Activated CD8-positive, alpha-beta T cell treated with anti-CD3 and anti-CD28 coated beads, Interleukin-2, amount 10 ng/mL, durations not matched to agents 7 days and 5 days (primary cell): ENCODE measurements around the gene WDR1. TPM values are rescaled to one million over a fixed set of nuclear protein-coding genes. Genes with fewer than 3 reads are reported as not detected.

Experiments used
- ATAC-seq: fragments of 150-1000 bp; cut with Tn5 transposase; one replicate; pipeline ENCODE4 v1.10.0; 2021; ENCODE audit warnings: moderate library complexity
- CTCF ChIA-PET: fragments of 350-600 bp; sonication (Branson Sonifier 250); formaldehyde crosslinking; loops from one replicate; lab custom pipeline; 2021; ENCODE audit warnings: antibody characterized with exemption; lab: Charles Lee
- POLR2A ChIA-PET: fragments of 350-600 bp; sonication (Branson Sonifier 250); formaldehyde crosslinking; loops from one replicate; lab custom pipeline; 2021; ENCODE audit warnings: antibody characterized with exemption; lab: Charles Lee
- DNase-seq: peaks from one replicate; pipeline ENCODE4 v3.0.0-alpha.2; 2020
- H3K27ac Mint-ChIP-seq: one replicate; pipeline ENCODE4 v1.8.0; 2021; ENCODE audit warnings: mild to moderate bottlenecking, mixed read lengths
- H3K27me3 Mint-ChIP-seq: one replicate; pipeline ENCODE4 v1.8.0; 2021; ENCODE audit warnings: low read depth, mixed read lengths
- H3K36me3 Mint-ChIP-seq: one replicate; pipeline ENCODE4 v1.8.0; 2021; ENCODE audit warnings: low read depth, mixed read lengths
- H3K4me1 Mint-ChIP-seq: one replicate; pipeline ENCODE4 v1.8.0; 2021; ENCODE audit warnings: low read depth, mixed read lengths
- H3K4me3 Mint-ChIP-seq: one replicate; pipeline ENCODE4 v1.8.0; 2021; ENCODE audit warnings: mild to moderate bottlenecking, mixed read lengths
- H3K9me3 Mint-ChIP-seq: one replicate; pipeline ENCODE4 v1.8.0; 2022; ENCODE audit warnings: mixed read lengths; ENCODE audit not compliant: insufficient read depth
- total RNA-seq, 2 experiments: library from RNA; stranded (reverse); gene quantifications; one replicate each; pipeline ENCODE4 v1.2.3, GENCODE V29; 2021

WDR1 gene
- total RNA-seq, 2 experiments from 2014 or later: 516 to 550 TPM

- ChIA-PET CTCF (no interaction called here), POLR2A (no interaction called here)
- H3K4me1 Mint-ChIP-seq: peaks cover 52% of the 10 kb centered on the region
- no peak overlapping the region for H3K4me3 Mint-ChIP-seq
- no peaks in the 10 kb centered on the region for H3K27me3 Mint-ChIP-seq
- DNase-seq (no peak), ATAC-seq (no peak)
- no peaks in the 10 kb centered on the region for H3K9me3 Mint-ChIP-seq
- H3K27ac Mint-ChIP-seq: peak overlapping the region; percentile 43
- peaks cover 89% of the 10 kb centered on the region for H3K36me3 Mint-ChIP-seq
These were observed 25.9 kb downstream of the WDR1 start for GRCh38 chr4:10090467-10091250.

DNA sequence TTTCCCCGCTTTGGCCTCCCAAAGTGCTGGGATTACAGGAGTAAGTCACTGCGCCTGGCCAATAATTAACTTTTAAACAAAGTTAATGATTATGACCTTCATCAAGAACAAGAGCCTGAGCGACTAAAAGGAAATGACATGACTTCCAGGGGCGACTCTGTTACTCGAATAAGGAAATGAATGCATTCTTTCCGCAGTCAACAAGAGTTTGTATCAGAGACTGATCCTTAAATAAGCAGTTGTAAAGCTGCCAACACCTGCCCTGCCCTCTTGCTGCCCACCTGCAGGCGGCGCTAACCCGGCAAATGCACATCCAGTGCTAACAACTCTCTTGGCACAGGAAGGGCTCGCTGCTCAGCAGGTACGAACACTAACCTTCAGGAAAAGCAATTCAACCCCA is 27.3 kb downstream of the WDR1 start:
- no peaks in the 10 kb centered on the region for H3K27me3 Mint-ChIP-seq
- CTCF ChIA-PET: interaction anchor here (1.1 kb wide), 1 partner anchor 29 kb away, joined by 4 read pairs; no protein-coding TSS in a partner anchor
- POLR2A ChIA-PET: interaction anchor here (1.7 kb wide), 1 partner anchor 21 kb away, joined by 4 read pairs; no protein-coding TSS in a partner anchor
- ATAC-seq (no peak), DNase-seq (no peak)
- H3K27ac Mint-ChIP-seq: no peak overlapping the region
- H3K4me3 Mint-ChIP-seq: no peak overlapping the region
- H3K9me3 Mint-ChIP-seq: no peaks in the 10 kb centered on the region
- peaks cover 39% of the 10 kb centered on the region for H3K4me1 Mint-ChIP-seq
- peaks cover 88% of the 10 kb centered on the region for H3K36me3 Mint-ChIP-seq

DNA sequence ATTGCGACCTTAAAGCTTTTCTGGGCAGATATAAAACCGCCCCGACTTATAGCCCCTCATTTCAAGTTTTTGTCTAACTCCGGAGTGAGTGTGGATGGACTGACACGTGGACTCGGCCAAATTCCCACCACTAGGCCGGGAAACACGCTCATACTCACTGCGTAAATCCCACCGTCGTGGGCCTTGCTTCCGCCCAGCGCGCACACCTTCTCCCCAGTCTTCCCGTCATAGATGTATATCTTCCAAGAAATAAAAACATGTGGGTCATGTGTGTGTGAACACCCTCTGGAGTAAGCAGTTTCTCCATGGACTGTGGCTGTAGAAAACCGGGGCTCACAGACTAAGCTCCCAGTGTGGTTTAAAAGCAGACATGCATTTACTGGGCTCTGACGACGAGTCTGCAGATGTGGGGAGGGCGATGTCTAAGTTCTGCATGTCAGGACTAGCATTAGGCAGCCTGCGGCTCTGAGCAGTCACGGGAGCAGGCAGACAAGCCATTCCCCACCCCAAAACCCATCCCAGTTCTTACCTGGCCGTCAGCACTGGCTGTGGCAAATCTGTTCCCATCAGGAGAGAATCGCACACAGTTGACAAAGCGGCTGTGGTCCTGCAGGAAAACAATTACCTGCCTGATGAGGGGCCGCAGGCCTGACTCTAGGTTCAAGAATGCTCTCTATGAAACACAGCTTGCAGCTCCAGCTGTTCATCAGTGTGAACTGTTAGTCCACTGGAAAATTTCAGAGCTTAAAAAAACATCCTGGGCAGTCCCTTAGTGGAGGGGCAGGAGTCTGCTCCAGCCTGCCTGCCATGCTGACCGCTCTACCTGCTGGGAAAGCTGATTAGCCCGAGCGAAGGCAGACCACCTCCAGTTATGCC is 28.2 kb downstream of the WDR1 start:
- ChIA-PET POLR2A (interaction anchor here (0.5 to 1.7 kb wide), 3 partner anchors 14 to 28 kb away, joined by 3 to 4 read pairs (median 4); partner anchors contain the start of gene WDR1), CTCF (no interaction called here)
- no peak for ATAC-seq
- no peak overlapping the region for H3K4me3 Mint-ChIP-seq
- H3K27me3 Mint-ChIP-seq: no peaks in the 10 kb centered on the region
- no peak for DNase-seq
- H3K36me3 Mint-ChIP-seq: peaks cover 86% of the 10 kb centered on the region
- no peaks in the 10 kb centered on the region for H3K9me3 Mint-ChIP-seq
- no peak overlapping the region for H3K27ac Mint-ChIP-seq
- peaks cover 29% of the 10 kb centered on the region for H3K4me1 Mint-ChIP-seq

GRCh38 chr4:10087152-10087791 is 29.3 kb downstream of the WDR1 start:
- no peak for ATAC-seq

GRCh38 chr4:10086506-10087120 is 30.0 kb downstream of the WDR1 start:
- no peaks in the 10 kb centered on the region for H3K27me3 Mint-ChIP-seq
- ATAC-seq (no peak), DNase-seq (no peak)
- CTCF ChIA-PET: no interaction called here
- POLR2A ChIA-PET: no interaction called here
- H3K9me3 Mint-ChIP-seq: no peaks in the 10 kb centered on the region
- peaks cover 82% of the 10 kb centered on the region for H3K36me3 Mint-ChIP-seq
- H3K27ac Mint-ChIP-seq: no peak overlapping the region
- no peak overlapping the region for H3K4me3 Mint-ChIP-seq
- peaks cover 13% of the 10 kb centered on the region for H3K4me1 Mint-ChIP-seq

More at GRCh38 chr4:10087152-10087791, 29.3 kb downstream of the WDR1 start:
- POLR2A ChIA-PET: no interaction called here
- H3K4me3 Mint-ChIP-seq: no peak overlapping the region
- CTCF ChIA-PET: no interaction called here
- H3K27me3 Mint-ChIP-seq: no peaks in the 10 kb centered on the region
- no peaks in the 10 kb centered on the region for H3K9me3 Mint-ChIP-seq
- peaks cover 18% of the 10 kb centered on the region for H3K4me1 Mint-ChIP-seq
- no peak for DNase-seq
- H3K36me3 Mint-ChIP-seq: peaks cover 84% of the 10 kb centered on the region
- H3K27ac Mint-ChIP-seq: peak overlapping the region; percentile 30

DNA sequence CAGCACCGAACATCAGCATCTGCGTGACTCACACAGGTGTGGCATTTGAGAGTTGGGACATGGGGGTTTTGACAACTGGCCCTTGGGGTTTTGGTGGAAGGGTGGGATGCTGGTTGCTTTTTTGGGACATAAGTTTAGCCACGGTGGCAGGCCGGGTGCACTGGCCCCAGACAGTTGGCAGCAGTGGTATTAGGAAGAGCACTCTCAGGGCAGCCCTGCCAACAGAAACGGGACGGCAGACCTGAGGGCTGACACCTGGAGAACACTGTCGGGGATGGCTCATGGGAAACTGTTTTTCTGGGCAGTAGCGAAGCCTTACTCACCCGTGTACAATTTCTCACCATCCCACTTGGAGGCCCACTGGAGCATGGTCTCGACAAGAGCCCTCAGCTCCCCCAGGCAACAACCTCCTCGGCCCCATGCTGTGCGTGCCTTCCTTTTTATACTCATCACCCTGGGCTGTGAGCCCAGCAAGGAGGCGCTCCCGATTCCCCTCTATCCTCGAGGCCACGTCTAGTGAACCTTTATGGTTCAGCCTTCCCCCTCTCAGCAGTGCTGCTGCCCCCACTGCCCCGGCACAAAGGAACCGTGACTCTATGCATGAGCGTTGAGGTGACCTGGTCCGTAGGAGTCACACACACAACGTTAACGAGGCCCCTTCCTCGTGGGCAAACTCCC is 30.6 kb downstream of the WDR1 start:
- Mint-ChIP-seq H3K27ac (peak overlapping the region; percentile 22), H3K27me3 (no peaks in the 10 kb centered on the region), H3K4me1 (peaks cover 10% of the 10 kb centered on the region), H3K36me3 (peaks cover 82% of the 10 kb centered on the region), H3K4me3 (no peak overlapping the region), H3K9me3 (no peaks in the 10 kb centered on the region)
- ATAC-seq (no peak), DNase-seq (no peak)
- ChIA-PET CTCF (no interaction called here), POLR2A (no interaction called here)

DNA sequence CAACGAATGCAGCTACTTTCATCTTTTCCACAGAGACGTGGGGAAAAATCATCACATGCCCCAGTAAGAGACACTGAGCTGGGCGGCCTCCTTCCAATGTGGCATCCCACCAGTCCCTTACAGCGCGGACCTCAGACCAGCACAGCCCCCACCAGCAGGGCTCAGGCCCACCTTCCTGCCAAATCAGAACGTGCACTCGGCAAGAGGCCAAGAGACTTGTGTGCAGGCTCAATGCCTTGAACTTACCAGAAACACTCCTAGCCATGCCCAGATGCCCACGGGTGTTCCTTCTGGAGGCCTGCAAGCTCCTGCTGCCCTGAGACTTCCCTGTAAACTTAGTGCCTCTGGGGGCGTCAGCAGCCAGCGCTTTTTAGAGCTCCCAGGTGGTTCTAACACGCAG is 31.2 kb downstream of the WDR1 start:
- no peak overlapping the region for H3K4me3 Mint-ChIP-seq
- no peaks in the 10 kb centered on the region for H3K27me3 Mint-ChIP-seq
- ChIA-PET POLR2A (no interaction called here), CTCF (no interaction called here)
- ATAC-seq (no peak), DNase-seq (no peak)
- no peaks in the 10 kb centered on the region for H3K9me3 Mint-ChIP-seq
- H3K27ac Mint-ChIP-seq: no peak overlapping the region
- H3K36me3 Mint-ChIP-seq: peaks cover 81% of the 10 kb centered on the region
- peaks cover 4% of the 10 kb centered on the region for H3K4me1 Mint-ChIP-seq

DNA sequence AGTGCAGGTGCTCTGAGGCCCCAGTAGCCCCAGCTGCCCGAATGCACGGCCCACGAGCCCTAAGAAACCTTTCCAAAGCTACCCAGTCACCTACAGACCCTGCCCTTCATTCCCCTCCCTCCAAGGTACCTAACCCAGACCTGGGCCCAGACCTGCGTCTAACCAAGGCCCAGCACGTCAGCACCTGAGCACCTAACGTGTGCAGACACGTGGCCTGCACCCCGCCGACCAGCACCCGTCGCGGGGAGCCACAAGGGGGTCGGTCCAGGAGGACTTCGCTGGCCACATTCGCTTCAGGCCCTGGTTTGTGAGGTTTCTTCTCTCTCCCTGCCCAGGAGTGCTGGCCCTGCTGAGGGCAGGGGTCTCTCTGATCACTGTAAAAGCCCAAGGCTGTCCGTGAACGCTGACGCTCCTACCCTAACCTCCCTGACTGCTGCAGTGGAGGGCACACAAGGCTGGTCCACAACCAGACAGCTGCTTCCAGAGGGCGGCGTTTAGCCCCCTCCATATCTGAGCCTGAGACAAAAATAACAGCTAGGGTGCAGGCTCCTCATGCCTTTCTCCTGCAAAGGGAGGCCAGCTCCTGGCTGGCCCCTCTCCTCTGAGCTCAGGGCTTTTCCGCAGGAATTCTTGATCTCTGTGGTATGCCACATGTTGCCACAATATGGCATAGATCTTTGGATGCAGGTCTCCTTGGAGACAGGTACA is 31.8 kb downstream of the WDR1 start:
- CTCF ChIA-PET: no interaction called here
- ATAC-seq: no peak
- no peak for DNase-seq
- Mint-ChIP-seq H3K4me1 (no peaks in the 10 kb centered on the region), H3K27ac (no peak overlapping the region), H3K9me3 (no peaks in the 10 kb centered on the region), H3K36me3 (peaks cover 76% of the 10 kb centered on the region), H3K27me3 (no peaks in the 10 kb centered on the region), H3K4me3 (no peak overlapping the region)
- POLR2A ChIA-PET: interaction anchor here (1.6 kb wide), 1 partner anchor 12 kb away, joined by 3 read pairs; no protein-coding TSS in a partner anchor

GRCh38 chr4:10083861-10084641 is 32.5 kb downstream of the WDR1 start:
- no peak for ATAC-seq
- no peak overlapping the region for H3K4me3 Mint-ChIP-seq
- ChIA-PET CTCF (no interaction called here), POLR2A (interaction anchor here (1.6 kb wide), 2 partner anchors 11 to 13 kb away, joined by 3 to 4 read pairs; no protein-coding TSS in a partner anchor)
- no peak for DNase-seq
- H3K4me1 Mint-ChIP-seq: no peaks in the 10 kb centered on the region
- no peaks in the 10 kb centered on the region for H3K9me3 Mint-ChIP-seq
- H3K27me3 Mint-ChIP-seq: no peaks in the 10 kb centered on the region
- H3K27ac Mint-ChIP-seq: no peak overlapping the region
- peaks cover 76% of the 10 kb centered on the region for H3K36me3 Mint-ChIP-seq

- Mint-ChIP-seq H3K9me3 (no peaks in the 10 kb centered on the region), H3K27me3 (no peaks in the 10 kb centered on the region), H3K36me3 (peaks cover 74% of the 10 kb centered on the region), H3K4me1 (no peaks in the 10 kb centered on the region), H3K4me3 (no peak overlapping the region), H3K27ac (no peak overlapping the region)
- CTCF ChIA-PET: no interaction called here
- DNase-seq: no peak
- POLR2A ChIA-PET: interaction anchor here (1.6 kb wide), 2 partner anchors 12 to 13 kb away, joined by 3 to 4 read pairs; no protein-coding TSS in a partner anchor
- no peak for ATAC-seq
These were observed 33.2 kb downstream of the WDR1 start for GRCh38 chr4:10083331-10083771.
